GM12875 (cell line): ENCODE measurements around the gene TUBG2.
"Not testable (repeated sequence)": the region's sequence is repeated elsewhere in the genome, so short reads cannot be mapped to it uniquely, and the experiment has no call there.

Source experiments
- H3K4me3 ChIP-seq: one replicate; pipeline ENCODE4 v1.5.1; 2011; ENCODE audit warnings: low read depth, low read length, control low read depth
- TF ChIP-seq, protein P1 (sequence below): IDR thresholded peaks from 2 replicates; pipeline ENCODE4 v1.5.1; 2011; ENCODE audit warnings: low read depth, mild to moderate bottlenecking, control low read depth, inconsistent platforms, low read length, moderate library complexity, borderline replicate concordance; ENCODE audit not compliant: insufficient read depth

TUBG2 gene

DNA sequence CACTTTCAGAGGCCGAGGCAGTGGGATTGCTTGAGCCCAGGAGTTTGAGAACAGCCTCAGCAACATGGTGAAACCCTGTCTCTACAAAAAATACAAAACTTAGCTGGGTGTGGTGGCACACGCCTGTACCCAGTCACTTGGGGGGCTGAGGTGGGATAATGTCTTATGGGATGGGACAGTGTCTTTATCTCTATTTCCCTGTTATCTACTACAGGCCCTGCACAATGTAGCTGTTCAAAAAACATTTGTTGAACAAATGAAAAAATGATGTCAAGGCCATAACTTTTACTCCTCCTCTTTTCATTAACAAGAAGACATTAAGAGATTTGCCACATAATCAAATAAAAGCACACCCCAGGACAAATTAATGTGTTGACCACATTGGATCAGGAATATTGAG is 35.8 kb upstream of the TUBG2 start:
- TF ChIP-seq, protein P1, sequence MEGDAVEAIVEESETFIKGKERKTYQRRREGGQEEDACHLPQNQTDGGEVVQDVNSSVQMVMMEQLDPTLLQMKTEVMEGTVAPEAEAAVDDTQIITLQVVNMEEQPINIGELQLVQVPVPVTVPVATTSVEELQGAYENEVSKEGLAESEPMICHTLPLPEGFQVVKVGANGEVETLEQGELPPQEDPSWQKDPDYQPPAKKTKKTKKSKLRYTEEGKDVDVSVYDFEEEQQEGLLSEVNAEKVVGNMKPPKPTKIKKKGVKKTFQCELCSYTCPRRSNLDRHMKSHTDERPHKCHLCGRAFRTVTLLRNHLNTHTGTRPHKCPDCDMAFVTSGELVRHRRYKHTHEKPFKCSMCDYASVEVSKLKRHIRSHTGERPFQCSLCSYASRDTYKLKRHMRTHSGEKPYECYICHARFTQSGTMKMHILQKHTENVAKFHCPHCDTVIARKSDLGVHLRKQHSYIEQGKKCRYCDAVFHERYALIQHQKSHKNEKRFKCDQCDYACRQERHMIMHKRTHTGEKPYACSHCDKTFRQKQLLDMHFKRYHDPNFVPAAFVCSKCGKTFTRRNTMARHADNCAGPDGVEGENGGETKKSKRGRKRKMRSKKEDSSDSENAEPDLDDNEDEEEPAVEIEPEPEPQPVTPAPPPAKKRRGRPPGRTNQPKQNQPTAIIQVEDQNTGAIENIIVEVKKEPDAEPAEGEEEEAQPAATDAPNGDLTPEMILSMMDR, result no peak

DNA sequence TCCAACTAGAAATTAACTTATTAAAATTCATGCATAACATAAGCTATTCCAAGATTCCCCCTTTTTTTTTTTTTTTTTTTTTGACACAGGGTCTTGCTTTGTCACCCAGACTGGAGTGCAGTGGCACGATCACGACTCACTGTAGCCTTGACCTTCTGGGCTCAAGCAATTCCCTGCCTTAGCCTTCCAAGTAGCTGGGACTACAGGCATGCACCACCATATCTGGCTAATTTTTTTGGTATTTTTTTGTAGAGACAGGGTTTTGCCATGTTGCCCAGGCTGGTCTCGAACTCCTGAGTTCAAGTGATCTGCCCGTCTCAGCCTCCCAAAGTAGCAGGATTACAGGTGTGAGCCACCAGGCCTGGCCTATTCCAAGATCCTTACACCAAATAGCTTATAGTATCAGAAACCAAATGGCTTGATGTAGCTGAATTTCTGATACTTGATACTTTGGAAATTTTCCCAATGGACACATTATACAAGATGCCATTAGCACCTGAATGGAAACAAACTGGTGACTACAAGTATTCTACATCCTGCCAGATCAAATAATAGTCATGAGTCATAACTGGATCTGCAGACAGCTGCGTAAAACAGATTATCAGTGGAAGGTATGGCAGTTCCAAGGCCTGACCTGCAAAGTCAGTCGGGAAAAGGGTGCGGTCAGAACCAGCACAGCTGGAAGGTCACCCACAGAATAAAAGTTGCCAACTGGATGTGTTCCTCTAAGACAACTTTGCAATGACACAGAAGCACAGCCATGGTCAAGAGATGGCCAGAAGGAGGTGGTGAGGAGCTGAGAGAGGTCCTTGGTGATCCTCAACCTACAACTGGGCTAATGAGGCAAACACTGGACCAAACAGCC is 35.1 kb upstream of the TUBG2 start:
- TF ChIP-seq, protein P1, result no peak
- no peak overlapping the region for H3K4me3 ChIP-seq

More for the DNA sequence above, 35.8 kb upstream of the TUBG2 start:
- no peak overlapping the region for H3K4me3 ChIP-seq

GRCh38 chr17:42627032-42627764 is 31.9 kb upstream of the TUBG2 start:
- not testable (repeated sequence) for H3K4me3 ChIP-seq

- H3K4me3 ChIP-seq, result no peak overlapping the region
- TF ChIP-seq, protein P1, result no peak
These were observed 29.6 kb upstream of the TUBG2 start for GRCh38 chr17:42629411-42630009.

DNA sequence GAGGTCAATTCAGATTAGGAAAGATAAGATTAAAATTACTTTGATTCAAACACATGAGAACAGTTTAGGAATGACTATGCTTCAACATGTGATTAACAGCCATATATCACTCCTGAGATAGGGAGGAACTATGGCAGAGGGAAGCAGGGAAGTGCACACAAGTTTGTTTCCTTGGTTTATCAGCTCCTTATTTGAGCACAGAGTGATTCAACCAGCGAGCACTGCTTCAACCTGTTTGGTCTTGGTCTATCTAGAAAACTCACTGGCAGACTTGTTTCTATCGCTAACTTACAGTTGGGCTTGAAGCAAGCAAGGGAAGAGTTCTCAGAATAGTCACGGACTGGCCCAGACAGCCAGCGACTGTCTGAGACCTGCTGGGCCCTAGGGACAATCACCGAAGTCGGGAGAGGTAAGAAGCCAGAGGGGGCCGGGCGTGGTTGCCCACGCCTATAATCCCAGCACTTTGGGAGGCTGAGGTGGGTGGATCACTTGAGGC is 26.1 kb upstream of the TUBG2 start:
- TF ChIP-seq, protein P1, result no peak
- H3K4me3 ChIP-seq, result no peak overlapping the region

- no peak overlapping the region for H3K4me3 ChIP-seq
- TF ChIP-seq, protein P1, result no peak
These were observed 19.5 kb upstream of the TUBG2 start for GRCh38 chr17:42639525-42640113.

- TF ChIP-seq, protein P1, result no peak
- no peak overlapping the region for H3K4me3 ChIP-seq
These were observed 19.0 kb upstream of the TUBG2 start for GRCh38 chr17:42640121-42640520.
